HPDE6-E6E7 (cell line): Measurements from ENCODE around the gene PRKN.
"Not testable (repeated sequence)": the region's sequence is repeated elsewhere in the genome, so short reads cannot be mapped to it uniquely, and the experiment has no call there.

Experiments used
- DNase-seq: peaks from one replicate; pipeline ENCODE4 v3.0.0; 2011; ENCODE audit warnings: missing footprints; ENCODE audit errors: extremely low spot score

Gene PRKN

GRCh38 chr6:162710936-162711335, 16.6 kb downstream of the PRKN start:
- no peak for DNase-seq

- DNase-seq, result no peak
Observed at GRCh38 chr6:162710419-162710818, 17.1 kb downstream of the PRKN start.

- DNase-seq, result no peak
Observed at GRCh38 chr6:162709431-162709830, 18.1 kb downstream of the PRKN start.

- DNase-seq, result no peak
Observed at GRCh38 chr6:162708971-162709370, 18.6 kb downstream of the PRKN start.

- no peak for DNase-seq
Observed at GRCh38 chr6:162706232-162706631, 21.3 kb downstream of the PRKN start.

- no peak for DNase-seq
Observed at GRCh38 chr6:162705736-162706135, 21.8 kb downstream of the PRKN start.

- DNase-seq, result no peak
Observed at GRCh38 chr6:162704001-162704400, 23.6 kb downstream of the PRKN start.

GRCh38 chr6:162702446-162702845, 25.1 kb downstream of the PRKN start:
- no peak for DNase-seq

GRCh38 chr6:162701551-162701950, 26.0 kb downstream of the PRKN start:
- DNase-seq, result no peak

- DNase-seq, result no peak
Observed at GRCh38 chr6:162700966-162701365, 26.6 kb downstream of the PRKN start.

GRCh38 chr6:162699961-162700360, 27.6 kb downstream of the PRKN start:
- no peak for DNase-seq

- no peak for DNase-seq
Observed at GRCh38 chr6:162698440-162698839, 29.1 kb downstream of the PRKN start.

GRCh38 chr6:162697872-162698403, 29.6 kb downstream of the PRKN start:
- DNase-seq, result no peak

GRCh38 chr6:162690158-162690557, 37.4 kb downstream of the PRKN start:
- DNase-seq, result no peak

- DNase-seq, result no peak
Observed at GRCh38 chr6:162688751-162689345, 38.7 kb downstream of the PRKN start.

- DNase-seq, result no peak
Observed at GRCh38 chr6:162685586-162685985, 42.0 kb downstream of the PRKN start.

GRCh38 chr6:162684961-162685360, 42.6 kb downstream of the PRKN start:
- no peak for DNase-seq

- DNase-seq, result no peak
Observed at GRCh38 chr6:162684052-162684451, 43.5 kb downstream of the PRKN start.

GRCh38 chr6:162683135-162683534, 44.4 kb downstream of the PRKN start:
- DNase-seq, result no peak

GRCh38 chr6:162681447-162681846, 46.1 kb downstream of the PRKN start:
- no peak for DNase-seq

- no peak for DNase-seq
Observed at GRCh38 chr6:162680871-162681270, 46.7 kb downstream of the PRKN start.

- DNase-seq, result no peak
Observed at GRCh38 chr6:162680367-162680766, 47.2 kb downstream of the PRKN start.

- DNase-seq, result no peak
Observed at GRCh38 chr6:162679681-162680080, 47.9 kb downstream of the PRKN start.

- DNase-seq, result not testable (repeated sequence)
Observed at GRCh38 chr6:162678896-162679295, 48.7 kb downstream of the PRKN start.
